Pancreas (tissue), 10 donors: ENCODE measurements around the gene CALCR. TPM values are rescaled to one million over a fixed set of nuclear protein-coding genes. Genes with fewer than 3 reads are reported as not detected.
A peak's percentile ranks its signal among the peaks of the same experiment; 100 is the strongest.

Experiments used
- ATAC-seq, 4 donors: fragments of 200-7000 bp; cut with Tn5 transposase; one replicate each; pipeline versions ENCODE4 v1.8.0 to v1.9.1; 2020; ENCODE audit warnings: mild to moderate bottlenecking in 4 of 4, moderate library complexity in 4 of 4
- DNase-seq, 6 donors: peaks; one replicate each; pipeline ENCODE4 v3.0.0-alpha.2; 2020
- FAIRE-seq: peaks from 2 replicates; lab custom pipeline; 2012; peaks lifted over from hg19 to GRCh38; lab: Jason Lieb, UNC
- H3K27ac ChIP-seq, 4 donors: fragments of 200-600 bp; sonication (generic); 1 replicate in 3 of 4; 2 replicates in 1 of 4; pipeline versions ENCODE4 v1.5.0 to v1.8.0; 2020
- H3K27me3 ChIP-seq, 4 donors: fragments of 200-600 bp; one replicate each; pipeline ENCODE4 v1.8.0; 2021
- H3K36me3 ChIP-seq, 3 donors: fragments of 200-600 bp; sonication (generic) in 1 of 3; one replicate each; pipeline versions ENCODE4 v1.5.0 to v1.8.0; 2020 to 2021
- H3K4me1 ChIP-seq, 3 donors: fragments of 200-600 bp; one replicate each; pipeline ENCODE4 v1.8.0; 2021
- H3K4me3 ChIP-seq, 4 donors: fragments of 200-600 bp; sonication (generic) in 2 of 4; one replicate each; pipeline versions ENCODE4 v1.5.0 to v1.8.0; 2020 to 2021
- H3K9me3 ChIP-seq, 4 donors: fragments of 200-600 bp; one replicate each; pipeline ENCODE4 v1.8.0; 2021
- CTCF ChIP-seq, 4 donors: fragments of 200-600 bp; sonication (generic) in 3 of 4; IDR thresholded peaks; one replicate each; pipeline versions ENCODE4 v1.5.0 to v1.8.0; 2021; ENCODE audit warnings: antibody characterized with exemption in 4 of 4
- WGBS, 2 donors: extraction: QIAGEN DNeasy Blood & Tissue Kit; methylation state at CpG; one replicate each; pipeline ENCODE4 v1.1.7; 2013; 5-methylcytosine and 5-hydroxymethylcytosine counted together
- intact Hi-C, 3 donors: fragments of 100-400 bp; cut with DNase I; formaldehyde crosslinking; loops; one replicate each; pipeline versions ENCODE4 v1.11.1 to v1.14.2; 2022
- polyA plus RNA-seq, 2 donors: library from polyadenylated mRNA; stranded (reverse); fragments of 200-250 nt; gene quantifications; one replicate each; pipeline ENCODE4 v1.2.3, GENCODE V29; 2013
- total RNA-seq, 6 donors: library from RNA; stranded (reverse); fragmentation: NEBNext Ultra II Directional in 4 of 6; extraction: Animal tissue kit (Norgen Biotek cat#: 25700) in 4 of 6; gene quantifications; one replicate each; pipeline versions ENCODE4 v1.2.1 to v1.2.4, GENCODE V29; 2021 to 2023
- donor health status: healthy with polysubstance abuse.
- donor health status: DM: no; HTN: no; CAD: no; lungs with moderate emphysema.
- donor health status: DM: no; HTN: no; CAD: no.
- donor health status: control.
- donor health status: control.
- donor health status: Bipolar disorder and iron deficiency.
- donor health status: DM: yes; HTN: yes; CAD: no.
- donor health status: DM: no; HTN: no; CAD: no.
- donor health status: DM: no; HTN: no; CAD: no.
- donor health status: DM: yes; HTN: yes; CAD: no.

CALCR gene
- total and polyA plus RNA-seq, 8 donors = 0.09 TPM; not detected in 7

- TF ChIP-seq CTCF (IDR thresholded peaks at IDR 0.05) = no peak
- Histone ChIP-seq H3K27ac (no peak overlapping the region), H3K9me3 (no peaks in the 10 kb centered on the region), H3K27me3 (no peaks in the 10 kb centered on the region), H3K36me3 (no peaks in the 10 kb centered on the region), H3K4me1 (no peaks in the 10 kb centered on the region), H3K4me3 (no peak overlapping the region)
- peak in 1 of 4 donors; percentile 34 for ATAC-seq
- no peak for FAIRE-seq
- DNase-seq = no peak
- WGBS, 2 donors = 62 to 78% methylated on average over 2 of the region's 2 CpGs
- intact Hi-C loops = no loop called here
These were observed 29.8 kb downstream of the CALCR start for GRCh38 chr7:93544691-93545090.

- FAIRE-seq = no peak
- DNase-seq = no peak
- WGBS, 2 donors = 52 to 75% methylated on average over 1 of the region's 1 CpG
These were observed 36.5 kb downstream of the CALCR start for GRCh38 chr7:93538061-93538460.

GRCh38 chr7:93535616-93536015 is 38.9 kb downstream of the CALCR start:
- H3K4me1 ChIP-seq = no peaks in the 10 kb centered on the region
- intact Hi-C loops = no loop called here
- H3K4me3 ChIP-seq = no peak overlapping the region
- no peaks in the 10 kb centered on the region for H3K36me3 ChIP-seq
- H3K27me3 ChIP-seq = no peaks in the 10 kb centered on the region
- DNase-seq = no peak
- no peak for ATAC-seq
- no peaks in the 10 kb centered on the region for H3K9me3 ChIP-seq
- no peak for TF ChIP-seq CTCF (IDR thresholded peaks at IDR 0.05)
- H3K27ac ChIP-seq = no peak overlapping the region
- no peak for FAIRE-seq

More at GRCh38 chr7:93538061-93538460, 36.5 kb downstream of the CALCR start:
- Histone ChIP-seq H3K27me3 (no peaks in the 10 kb centered on the region), H3K4me1 (no peaks in the 10 kb centered on the region), H3K36me3 (no peaks in the 10 kb centered on the region), H3K4me3 (no peak overlapping the region), H3K27ac (no peak overlapping the region), H3K9me3 (no peaks in the 10 kb centered on the region)
- intact Hi-C loops = no loop called here
- no peak for TF ChIP-seq CTCF (IDR thresholded peaks at IDR 0.05)
- no peak for ATAC-seq

- DNase-seq = no peak
- no peak for FAIRE-seq
- no peak for TF ChIP-seq CTCF (IDR thresholded peaks at IDR 0.05)
- no peak overlapping the region for H3K27ac ChIP-seq
- no peaks in the 10 kb centered on the region for H3K36me3 ChIP-seq
- ATAC-seq = no peak
- H3K4me3 ChIP-seq = no peak overlapping the region
- no peaks in the 10 kb centered on the region for H3K27me3 ChIP-seq
- no peaks in the 10 kb centered on the region for H3K9me3 ChIP-seq
- H3K4me1 ChIP-seq = no peaks in the 10 kb centered on the region
- intact Hi-C loops = no loop called here
These were observed 43.8 kb downstream of the CALCR start for GRCh38 chr7:93530701-93531100.

- no peak for TF ChIP-seq CTCF (IDR thresholded peaks at IDR 0.05)
- ATAC-seq (no peak), DNase-seq (no peak), FAIRE-seq (no peak)
- no peaks in the 10 kb centered on the region for H3K27me3 ChIP-seq
- H3K27ac ChIP-seq = no peak overlapping the region
- intact Hi-C loops = no loop called here
- H3K36me3 ChIP-seq = no peaks in the 10 kb centered on the region
- no peaks in the 10 kb centered on the region for H3K9me3 ChIP-seq
- no peak overlapping the region for H3K4me3 ChIP-seq
- WGBS, 2 donors = 92 to 95% methylated on average over 4 of the region's 4 CpGs
- no peaks in the 10 kb centered on the region for H3K4me1 ChIP-seq
These were observed 57.7 kb downstream of the CALCR start for GRCh38 chr7:93516834-93517233.
